GM12891 (cell line): Measurements from ENCODE around the gene ZNF865.

ENCODE experiments used
- PAX5 ChIP-seq: IDR thresholded peaks from 2 replicates; pipeline ENCODE4 v1.6.1; 2011; ENCODE audit warnings: low read length, moderate library complexity, mild to moderate bottlenecking; ENCODE audit not compliant: insufficient read depth, severe bottlenecking
- POLR2A ChIP-seq: IDR thresholded peaks from 2 replicates; pipeline ENCODE4 v1.6.1; 2011; ENCODE audit warnings: low read depth, low read length, control low read depth
- POLR2AphosphoS5 ChIP-seq: IDR thresholded peaks from 2 replicates; pipeline ENCODE4 v1.6.1; 2011; ENCODE audit warnings: low read depth, low read length, control low read depth
- SPI1 ChIP-seq: IDR thresholded peaks from 2 replicates; pipeline ENCODE4 v1.6.1; 2011; ENCODE audit warnings: low read depth, low read length, control low read depth
- TAF1 ChIP-seq: IDR thresholded peaks from 2 replicates; pipeline ENCODE4 v1.6.1; 2011; ENCODE audit warnings: low read depth, low read length, control low read depth

GRCh38 chr19:55567708-55568328 is 37.6 kb upstream of the ZNF865 start:
- TF ChIP-seq POLR2A = no peak
- TF ChIP-seq TAF1 = no peak
- TF ChIP-seq POLR2AphosphoS5 = no peak
- no peak for TF ChIP-seq SPI1
- no peak for TF ChIP-seq PAX5
